ENCODE results near the gene PIR.

GRCh38 chrX:15529165-15529564 lies 36.0 kb upstream of the PIR start:
- TF ChIP-seq CTCF (IDR thresholded peaks at IDR 0.05) (no peak), POLR2A (IDR thresholded peaks at IDR 0.05) (no peak), POLR2AphosphoS5 (IDR thresholded peaks at IDR 0.05) (no peak), EP300 (IDR thresholded peaks at IDR 0.05) (no peak)
